ENCODE results near the gene NAA10. TPM values are rescaled to one million over a fixed set of nuclear protein-coding genes. Genes with fewer than 3 reads are reported as not detected.

The NAA10 gene
- total RNA-seq, 1 experiment from 2014 or later, result 246 TPM

DNA sequence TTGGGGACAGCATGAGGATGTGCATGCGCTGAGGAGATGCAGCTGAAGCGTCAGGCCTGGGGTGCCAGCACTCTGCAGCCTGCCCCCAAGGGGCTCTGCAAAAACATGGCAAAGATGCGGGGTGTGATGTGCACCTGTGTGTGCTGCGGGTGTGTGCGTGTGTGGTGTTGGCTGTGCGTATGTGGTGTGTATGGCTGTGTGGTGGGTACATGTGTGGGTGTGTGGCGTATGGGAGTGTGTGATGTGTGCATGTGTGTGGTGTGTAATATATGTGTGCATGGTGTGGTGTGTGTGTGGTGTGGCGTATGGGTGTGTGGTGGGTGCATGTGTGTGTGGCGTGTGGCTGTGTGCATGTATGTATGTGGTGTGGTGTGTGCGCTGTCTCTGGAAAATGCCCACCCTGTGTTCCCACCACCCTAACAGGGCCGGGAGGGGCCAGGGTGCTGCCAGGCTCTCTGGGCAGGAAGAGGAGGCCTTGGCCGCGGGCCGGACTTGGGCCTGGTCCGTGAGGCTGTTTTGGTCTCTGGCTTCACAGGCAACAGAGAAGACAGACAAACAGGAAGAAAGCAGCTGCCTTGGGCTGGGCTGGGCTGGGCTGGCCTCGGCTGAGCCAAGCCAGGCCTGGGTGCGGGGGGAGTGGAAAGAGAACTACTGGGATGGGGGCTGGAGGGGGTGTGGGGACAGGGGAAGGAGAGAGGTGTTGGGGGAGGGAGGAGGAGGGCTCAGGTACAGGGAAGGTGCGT is 31.4 kb downstream of the NAA10 start:
- no TSS peak for BruUV-seq (replicated peaks)
- no peaks in the 10 kb centered on the region for H3K27me3 ChIP-seq (ENCODE audit: control insufficient read depth, insufficient read depth, low read length)
- ChIA-PET CTCF (no interaction called here), POLR2A (no interaction called here)
- no peak overlapping the region for H3K4me3 ChIP-seq (ENCODE audit: low read depth in 2 of 2, low read length in 2 of 2)
- ATAC-seq (peak; percentile 22), DNase-seq (ENCODE audit: low read depth, low spot score) (no peak)
- TF ChIP-seq, protein P1, sequence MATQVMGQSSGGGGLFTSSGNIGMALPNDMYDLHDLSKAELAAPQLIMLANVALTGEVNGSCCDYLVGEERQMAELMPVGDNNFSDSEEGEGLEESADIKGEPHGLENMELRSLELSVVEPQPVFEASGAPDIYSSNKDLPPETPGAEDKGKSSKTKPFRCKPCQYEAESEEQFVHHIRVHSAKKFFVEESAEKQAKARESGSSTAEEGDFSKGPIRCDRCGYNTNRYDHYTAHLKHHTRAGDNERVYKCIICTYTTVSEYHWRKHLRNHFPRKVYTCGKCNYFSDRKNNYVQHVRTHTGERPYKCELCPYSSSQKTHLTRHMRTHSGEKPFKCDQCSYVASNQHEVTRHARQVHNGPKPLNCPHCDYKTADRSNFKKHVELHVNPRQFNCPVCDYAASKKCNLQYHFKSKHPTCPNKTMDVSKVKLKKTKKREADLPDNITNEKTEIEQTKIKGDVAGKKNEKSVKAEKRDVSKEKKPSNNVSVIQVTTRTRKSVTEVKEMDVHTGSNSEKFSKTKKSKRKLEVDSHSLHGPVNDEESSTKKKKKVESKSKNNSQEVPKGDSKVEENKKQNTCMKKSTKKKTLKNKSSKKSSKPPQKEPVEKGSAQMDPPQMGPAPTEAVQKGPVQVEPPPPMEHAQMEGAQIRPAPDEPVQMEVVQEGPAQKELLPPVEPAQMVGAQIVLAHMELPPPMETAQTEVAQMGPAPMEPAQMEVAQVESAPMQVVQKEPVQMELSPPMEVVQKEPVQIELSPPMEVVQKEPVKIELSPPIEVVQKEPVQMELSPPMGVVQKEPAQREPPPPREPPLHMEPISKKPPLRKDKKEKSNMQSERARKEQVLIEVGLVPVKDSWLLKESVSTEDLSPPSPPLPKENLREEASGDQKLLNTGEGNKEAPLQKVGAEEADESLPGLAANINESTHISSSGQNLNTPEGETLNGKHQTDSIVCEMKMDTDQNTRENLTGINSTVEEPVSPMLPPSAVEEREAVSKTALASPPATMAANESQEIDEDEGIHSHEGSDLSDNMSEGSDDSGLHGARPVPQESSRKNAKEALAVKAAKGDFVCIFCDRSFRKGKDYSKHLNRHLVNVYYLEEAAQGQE (IDR thresholded peaks at IDR 0.05; ENCODE audit: insufficient read depth in 1 of 2, low read depth in 2 of 2, low read length in 1 of 2), result no peak
- no peak for TF ChIP-seq TCF7L2 (IDR thresholded peaks at IDR 0.05; ENCODE audit: low read depth, low read length)
- TF ChIP-seq SIN3A (IDR thresholded peaks at IDR 0.05; ENCODE audit: borderline replicate concordance, insufficient read depth, low read depth, low read length), result no peak
- TF ChIP-seq POLR2AphosphoS5 (IDR thresholded peaks at IDR 0.05; ENCODE audit: low read depth, low read length), result no peak; the same call in none of the 2 replicates
- TF ChIP-seq, protein P2, sequence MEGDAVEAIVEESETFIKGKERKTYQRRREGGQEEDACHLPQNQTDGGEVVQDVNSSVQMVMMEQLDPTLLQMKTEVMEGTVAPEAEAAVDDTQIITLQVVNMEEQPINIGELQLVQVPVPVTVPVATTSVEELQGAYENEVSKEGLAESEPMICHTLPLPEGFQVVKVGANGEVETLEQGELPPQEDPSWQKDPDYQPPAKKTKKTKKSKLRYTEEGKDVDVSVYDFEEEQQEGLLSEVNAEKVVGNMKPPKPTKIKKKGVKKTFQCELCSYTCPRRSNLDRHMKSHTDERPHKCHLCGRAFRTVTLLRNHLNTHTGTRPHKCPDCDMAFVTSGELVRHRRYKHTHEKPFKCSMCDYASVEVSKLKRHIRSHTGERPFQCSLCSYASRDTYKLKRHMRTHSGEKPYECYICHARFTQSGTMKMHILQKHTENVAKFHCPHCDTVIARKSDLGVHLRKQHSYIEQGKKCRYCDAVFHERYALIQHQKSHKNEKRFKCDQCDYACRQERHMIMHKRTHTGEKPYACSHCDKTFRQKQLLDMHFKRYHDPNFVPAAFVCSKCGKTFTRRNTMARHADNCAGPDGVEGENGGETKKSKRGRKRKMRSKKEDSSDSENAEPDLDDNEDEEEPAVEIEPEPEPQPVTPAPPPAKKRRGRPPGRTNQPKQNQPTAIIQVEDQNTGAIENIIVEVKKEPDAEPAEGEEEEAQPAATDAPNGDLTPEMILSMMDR (IDR thresholded peaks at IDR 0.05), result no peak
- no peaks in the 10 kb centered on the region for H3K9me3 ChIP-seq (ENCODE audit: control insufficient read depth, insufficient read depth, low read depth, low read length)
- H3K4me1 ChIP-seq (ENCODE audit: control insufficient read depth, insufficient read depth, low read length), result peaks cover 51% of the 10 kb centered on the region
- in situ Hi-C loops (cut with HindIII; ENCODE audit: low pct_unique_long_range_greater_than_20kb, low sequenced_read_pairs), result no loop called here
- no peaks in the 10 kb centered on the region for H3K36me3 ChIP-seq (ENCODE audit: control insufficient read depth, insufficient read depth, low read length)
- H3K27ac ChIP-seq (ENCODE audit: low read length), result peak overlapping the region; percentile 76
- intact Hi-C loops (cut with micrococcal nuclease; ENCODE audit: unreplicated experiment), result no loop called here

DNA sequence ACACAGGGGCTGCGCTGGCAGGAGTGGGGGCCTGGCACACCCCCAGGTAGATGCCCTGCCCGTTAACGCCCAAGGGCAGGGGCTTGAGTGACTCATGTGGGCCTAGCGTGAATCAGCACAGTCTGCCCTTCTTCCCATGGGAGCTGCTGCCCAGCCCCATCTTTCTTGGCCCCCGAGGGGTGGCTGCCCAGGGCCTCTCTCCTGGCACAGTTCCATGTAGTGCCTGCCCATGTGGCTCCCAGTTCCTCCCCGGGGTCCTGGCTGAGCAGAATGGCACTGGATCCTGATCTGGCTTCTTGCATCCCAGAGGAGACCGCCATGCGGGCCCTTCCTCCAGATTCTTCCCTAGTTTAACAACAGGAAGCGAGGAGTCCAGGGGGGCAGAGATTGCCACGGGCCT is 32.5 kb downstream of the NAA10 start:
- CTCF ChIA-PET, result interaction anchor here (0.5 kb wide), 1 partner anchor 16 kb away, joined by 6 read pairs; no protein-coding TSS in a partner anchor
- intact Hi-C loops (cut with micrococcal nuclease; ENCODE audit: unreplicated experiment), result no loop called here

More for the DNA sequence above, 32.5 kb downstream of the NAA10 start:
- H3K36me3 ChIP-seq (ENCODE audit: control insufficient read depth, insufficient read depth, low read length), result no peaks in the 10 kb centered on the region
- peak overlapping the region; percentile 76 for H3K27ac ChIP-seq (ENCODE audit: low read length)
- no peak overlapping the region for H3K4me3 ChIP-seq (ENCODE audit: low read depth in 2 of 2, low read length in 2 of 2)
- TF ChIP-seq POLR2AphosphoS5 (IDR thresholded peaks at IDR 0.05; ENCODE audit: low read depth, low read length), result no peak; the same call in 1 of the 2 replicates
- TF ChIP-seq, protein P1 (IDR thresholded peaks at IDR 0.05; ENCODE audit: insufficient read depth in 1 of 2, low read depth in 2 of 2, low read length in 1 of 2), result no peak
- no peak for TF ChIP-seq TCF7L2 (IDR thresholded peaks at IDR 0.05; ENCODE audit: low read depth, low read length)
- TF ChIP-seq SIN3A (IDR thresholded peaks at IDR 0.05; ENCODE audit: borderline replicate concordance, insufficient read depth, low read depth, low read length), result no peak
- TF ChIP-seq, protein P2 (IDR thresholded peaks at IDR 0.05), result no peak
- DNase-seq (ENCODE audit: low read depth, low spot score), result no peak
- peaks cover 47% of the 10 kb centered on the region for H3K4me1 ChIP-seq (ENCODE audit: control insufficient read depth, insufficient read depth, low read length)
- peak; percentile 15 for ATAC-seq
- POLR2A ChIA-PET, result no interaction called here
- no TSS peak for BruUV-seq (replicated peaks)
- no peaks in the 10 kb centered on the region for H3K9me3 ChIP-seq (ENCODE audit: control insufficient read depth, insufficient read depth, low read depth, low read length)
- in situ Hi-C loops (cut with HindIII; ENCODE audit: low pct_unique_long_range_greater_than_20kb, low sequenced_read_pairs), result no loop called here
- H3K27me3 ChIP-seq (ENCODE audit: control insufficient read depth, insufficient read depth, low read length), result no peaks in the 10 kb centered on the region

Data from Panc1 (cell line).